ENCODE results near the gene RAPGEF4.

- TF ChIP-seq CTCF (IDR thresholded peaks at IDR 0.05), result peak in 2 of 4 experiments; percentile 18 to 47
- no peak for TF ChIP-seq POLR2A (IDR thresholded peaks at IDR 0.05)
Observed at GRCh38 chr2:173090973-173091660, 355.5 kb downstream of the RAPGEF4 start.
